HepG2 (cell line): Measurements from ENCODE around the gene MEIOC. TPM values are rescaled to one million over a fixed set of nuclear protein-coding genes. Genes with fewer than 3 reads are reported as not detected.
A peak's percentile ranks its signal among the peaks of the same experiment; 100 is the strongest.

Experiments used
- ATF2 ChIP-seq: sonication (generic); formaldehyde crosslinking; IDR thresholded peaks from 2 replicates; pipeline ENCODE4 v1.4.0; 2020; ENCODE audit warnings: missing genetic modification reagents
- ELF4 ChIP-seq: sonication (generic); formaldehyde crosslinking; IDR thresholded peaks from 2 replicates; pipeline ENCODE4 v1.5.0; 2020; ENCODE audit warnings: missing genetic modification reagents, mild to moderate bottlenecking, moderate library complexity, borderline replicate concordance
- GLI4 ChIP-seq: sonication (generic); formaldehyde crosslinking; IDR thresholded peaks from 2 replicates; pipeline ENCODE4 v1.5.1; 2020; ENCODE audit warnings: missing genetic modification reagents, mild to moderate bottlenecking, moderate library complexity, borderline replicate concordance
- HMGXB4 ChIP-seq, 2 experiments: sonication (generic) in 1 of 2; formaldehyde crosslinking in 1 of 2; IDR thresholded peaks; 2 replicates each; pipeline versions ENCODE4 v1.4.0 to v1.6.1; 2018 to 2020; ENCODE audit warnings: missing genetic modification reagents in 2 of 2, borderline replicate concordance in 1 of 2, low read depth in 1 of 2, mild to moderate bottlenecking in 1 of 2, missing biosample characterization in 1 of 2
- MAFG ChIP-seq: sonication (generic); formaldehyde crosslinking; IDR thresholded peaks from 2 replicates; pipeline ENCODE4 v1.5.1; 2020; ENCODE audit warnings: mild to moderate bottlenecking, missing genetic modification reagents
- NONO ChIP-seq, 2 experiments: fragments of 450-650 bp in 1 of 2; sonication (generic) in 1 of 2; formaldehyde crosslinking in 1 of 2; IDR thresholded peaks in 1 of 2; conservative IDR thresholded peaks in 1 of 2; 2 replicates each; pipeline versions ENCODE4 v1.6.1 to v1.8.0; 2017 to 2022; ENCODE audit warnings: mild to moderate bottlenecking in 1 of 2, missing genetic modification reagents in 1 of 2, moderate library complexity in 1 of 2
- NR2F6 ChIP-seq, 2 experiments: IDR thresholded peaks; 2 replicates each; pipeline ENCODE4 v1.6.1; 2016; ENCODE audit warnings: antibody characterized with exemption in 1 of 2, mild to moderate bottlenecking in 1 of 2
- PHF5A ChIP-seq: IDR thresholded peaks from one replicate; pipeline ENCODE4 v1.6.1; 2018; ENCODE audit warnings: low read depth, missing genetic modification reagents; ENCODE audit not compliant: unreplicated experiment
- POGK ChIP-seq: sonication (generic); formaldehyde crosslinking; conservative IDR thresholded peaks from 2 replicates; pipeline ENCODE4 v1.8.0; 2022; ENCODE audit warnings: mild to moderate bottlenecking, moderate library complexity, missing genetic modification reagents
- POLR2AphosphoS2 ChIP-seq: IDR thresholded peaks from 2 replicates; pipeline ENCODE4 v1.6.1; 2011; ENCODE audit warnings: low read depth, low read length, improper control_type of control experiment
- PRMT3 ChIP-seq: sonication (generic); formaldehyde crosslinking; IDR thresholded peaks from 2 replicates; pipeline ENCODE4 v1.8.1; 2022; ENCODE audit warnings: low read depth, mild to moderate bottlenecking, moderate library complexity, missing genetic modification reagents, borderline replicate concordance
- RAD21 ChIP-seq: fragments of 450-650 bp; formaldehyde crosslinking; IDR thresholded peaks from 2 replicates; pipeline ENCODE4 v1.5.0; 2020; ENCODE audit warnings: mild to moderate bottlenecking
- RXRA ChIP-seq: sonication (generic); formaldehyde crosslinking; IDR thresholded peaks from 2 replicates; pipeline ENCODE4 v1.5.1; 2020; ENCODE audit warnings: missing genetic modification reagents
- SP1 ChIP-seq, 2 experiments: fragments of 450-650 bp in 1 of 2; sonication (generic) in 1 of 2; formaldehyde crosslinking in 1 of 2; IDR thresholded peaks; 2 replicates each; pipeline versions ENCODE4 v1.4.0 to v1.6.1; 2016 to 2020; ENCODE audit warnings: missing genetic modification reagents in 1 of 2
- ZBTB7A ChIP-seq: sonication (generic); formaldehyde crosslinking; IDR thresholded peaks from 2 replicates; pipeline ENCODE4 v1.8.0; 2022; ENCODE audit warnings: mild to moderate bottlenecking, missing genetic modification reagents
- ZFP91 ChIP-seq: sonication (generic); formaldehyde crosslinking; IDR thresholded peaks from 2 replicates; pipeline ENCODE4 v1.9.0; 2022; ENCODE audit warnings: missing genetic modification reagents, mild to moderate bottlenecking, borderline replicate concordance
- ZNF468 ChIP-seq: sonication (generic); formaldehyde crosslinking; IDR thresholded peaks from 2 replicates; pipeline ENCODE4 v1.8.0; 2022; ENCODE audit warnings: mild to moderate bottlenecking, moderate library complexity, missing genetic modification reagents
- ZNF777 ChIP-seq: sonication (generic); formaldehyde crosslinking; IDR thresholded peaks from 2 replicates; pipeline ENCODE4 v1.4.0; 2020; ENCODE audit warnings: missing genetic modification reagents
- polyA plus RNA-seq, 8 experiments: library from polyadenylated mRNA; depleted of rRNA in 3 of 8; stranded (reverse) in 7 of 8; unstranded in 1 of 8; fragments of >200 nt; fragmentation: Illumina TruSeq in 4 of 8; extraction: Trizol in 4 of 8; gene quantifications; 2 replicates each; pipeline versions ENCODE4 v1.2.1 to v1.2.3, GENCODE V29; 2011 to 2016; ENCODE audit warnings: low read depth in 4 of 8, missing spikeins in 1 of 8, mixed read lengths in 1 of 8; ENCODE audit not compliant: insufficient read depth in 1 of 8
- total RNA-seq, 5 experiments: library from RNA; depleted of rRNA; stranded (reverse); fragments of >200 nt; fragmentation: Illumina TruSeq; extraction: Trizol; gene quantifications; 2 replicates each; pipeline ENCODE4 v1.2.3, GENCODE V29; 2016; ENCODE audit warnings: low read depth in 1 of 5

The MEIOC gene
- total and polyA plus RNA-seq, 2 of the 13 experiments (the other 11 are each of a cell fraction or from before 2014, with no cell fraction given) = 0.04 to 0.15 TPM

GRCh38 chr17:44608727-44609435 lies 47.4 kb upstream of the MEIOC start (continued):
- TF ChIP-seq ZFP91 (CRISPR knock-in tag) = peak; percentile 68; the same call in 1 of the 2 replicates
- peak; percentile 28 for TF ChIP-seq PHF5A (CRISPR knock-in tag)
- TF ChIP-seq RXRA = peak; percentile 73; the same call in 1 of the 2 replicates
- no peak for TF ChIP-seq ZNF468 (CRISPR knock-in tag)
- no peak for TF ChIP-seq ELF4 (CRISPR knock-in tag)
- TF ChIP-seq PRMT3 (CRISPR knock-in tag) = no peak
- no peak for TF ChIP-seq POLR2AphosphoS2
- TF ChIP-seq NR2F6 (IDR thresholded peaks at IDR 0.05) = no peak
- TF ChIP-seq NR2F6 (CRISPR knock-in tag; IDR thresholded peaks at IDR 0.05) = peak; percentile 81
- TF ChIP-seq MAFG = 0 out of 2 replicates have a peak, but pooled peaks have one; percentile 11
- peak in 1 of 2 experiments; percentile 59; a peak in 3 of 4 replicates for TF ChIP-seq HMGXB4 (CRISPR knock-in tag; IDR thresholded peaks at IDR 0.05; ENCODE audit: borderline replicate concordance in 1 of 2, low read depth in 1 of 2)
- TF ChIP-seq RAD21 (CRISPR knock-in tag) = no peak
- 0 out of 2 replicates have a peak, but pooled peaks have one; percentile 33 for TF ChIP-seq POGK (CRISPR knock-in tag)
- TF ChIP-seq ZBTB7A (CRISPR knock-in tag) = 0 out of 2 replicates have a peak, but pooled peaks have one; percentile 47
- no peak for TF ChIP-seq SP1 (IDR thresholded peaks at IDR 0.05)
- TF ChIP-seq SP1 (CRISPR knock-in tag; IDR thresholded peaks at IDR 0.05) = peak; percentile 25; the same call in 1 of the 2 replicates
- no peak; the same call in 1 of the 2 replicates for TF ChIP-seq ATF2
- no peak for TF ChIP-seq GLI4
- TF ChIP-seq ZNF777 = no peak
- TF ChIP-seq NONO (IDR thresholded peaks at IDR 0.05) = no peak
- TF ChIP-seq NONO (CRISPR knock-in tag; conservative IDR thresholded peaks at IDR 0.05) = peak; percentile 73; the same call in 1 of the 2 replicates
